ENCODE data around the gene FBXO7.
A peak's percentile ranks its signal among the peaks of the same experiment; 100 is the strongest.

The FBXO7 gene

DNA sequence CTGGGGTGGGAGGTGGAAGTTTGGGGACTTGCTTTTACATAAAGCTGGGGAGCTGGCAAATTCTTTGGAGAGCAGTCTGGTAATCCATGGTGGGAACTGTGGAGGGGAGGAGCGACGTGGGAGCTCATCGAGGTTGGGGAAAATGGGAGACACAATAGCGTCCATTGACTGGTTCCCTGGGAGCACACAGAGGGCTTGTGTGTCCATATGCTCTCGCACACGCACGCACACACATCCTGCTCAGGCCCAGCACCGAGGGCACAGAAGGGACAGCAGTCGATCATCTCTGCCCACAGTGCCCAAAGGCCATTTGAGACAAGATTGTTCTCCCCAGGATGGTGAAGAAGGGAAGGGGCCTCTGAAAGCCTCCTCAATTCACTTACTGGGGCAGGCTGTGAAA, 53.7 kb downstream of the FBXO7 start:
- Histone ChIP-seq H3K27ac (ENCODE audit: low read length) (no peak overlapping the region), H3K4me3 (ENCODE audit: low read length) (no peak overlapping the region), H3F3A (ENCODE audit: insufficient read depth, low read length) (no peaks in the 10 kb centered on the region), H3K9me2 (replicated peaks; ENCODE audit: insufficient read depth, low read length) (no peaks in the 10 kb centered on the region), H3K79me2 (ENCODE audit: low read length) (no peaks in the 10 kb centered on the region), H3K27me3 (replicated peaks; ENCODE audit: insufficient read depth, low read length) (no peaks in the 10 kb centered on the region), H4K20me1 (ENCODE audit: insufficient read depth, low read length) (no peaks in the 10 kb centered on the region), H3K4me2 (ENCODE audit: low read depth, low read length) (no peak overlapping the region), H3K9ac (ENCODE audit: low read length) (no peak overlapping the region), H2AFZ (ENCODE audit: low read length) (no peak overlapping the region), H3K4me1 (ENCODE audit: low read length) (no peaks in the 10 kb centered on the region), H3K36me3 (replicated peaks; ENCODE audit: insufficient read depth, low read length) (no peaks in the 10 kb centered on the region), H3K9me3 (replicated peaks; ENCODE audit: insufficient read depth, low read length) (no peaks in the 10 kb centered on the region)
- DNase-seq: no peak
- no peak for TF ChIP-seq EZH2 (optimal IDR thresholded peaks at IDR 0.05; ENCODE audit: low read depth, low read length)
- TF ChIP-seq, protein P1, sequence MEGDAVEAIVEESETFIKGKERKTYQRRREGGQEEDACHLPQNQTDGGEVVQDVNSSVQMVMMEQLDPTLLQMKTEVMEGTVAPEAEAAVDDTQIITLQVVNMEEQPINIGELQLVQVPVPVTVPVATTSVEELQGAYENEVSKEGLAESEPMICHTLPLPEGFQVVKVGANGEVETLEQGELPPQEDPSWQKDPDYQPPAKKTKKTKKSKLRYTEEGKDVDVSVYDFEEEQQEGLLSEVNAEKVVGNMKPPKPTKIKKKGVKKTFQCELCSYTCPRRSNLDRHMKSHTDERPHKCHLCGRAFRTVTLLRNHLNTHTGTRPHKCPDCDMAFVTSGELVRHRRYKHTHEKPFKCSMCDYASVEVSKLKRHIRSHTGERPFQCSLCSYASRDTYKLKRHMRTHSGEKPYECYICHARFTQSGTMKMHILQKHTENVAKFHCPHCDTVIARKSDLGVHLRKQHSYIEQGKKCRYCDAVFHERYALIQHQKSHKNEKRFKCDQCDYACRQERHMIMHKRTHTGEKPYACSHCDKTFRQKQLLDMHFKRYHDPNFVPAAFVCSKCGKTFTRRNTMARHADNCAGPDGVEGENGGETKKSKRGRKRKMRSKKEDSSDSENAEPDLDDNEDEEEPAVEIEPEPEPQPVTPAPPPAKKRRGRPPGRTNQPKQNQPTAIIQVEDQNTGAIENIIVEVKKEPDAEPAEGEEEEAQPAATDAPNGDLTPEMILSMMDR (IDR thresholded peaks at IDR 0.05; ENCODE audit: low read length): no peak
- no peak for TF ChIP-seq EZH2phosphoT487 (IDR thresholded peaks at IDR 0.05; ENCODE audit: low read length)

DNA sequence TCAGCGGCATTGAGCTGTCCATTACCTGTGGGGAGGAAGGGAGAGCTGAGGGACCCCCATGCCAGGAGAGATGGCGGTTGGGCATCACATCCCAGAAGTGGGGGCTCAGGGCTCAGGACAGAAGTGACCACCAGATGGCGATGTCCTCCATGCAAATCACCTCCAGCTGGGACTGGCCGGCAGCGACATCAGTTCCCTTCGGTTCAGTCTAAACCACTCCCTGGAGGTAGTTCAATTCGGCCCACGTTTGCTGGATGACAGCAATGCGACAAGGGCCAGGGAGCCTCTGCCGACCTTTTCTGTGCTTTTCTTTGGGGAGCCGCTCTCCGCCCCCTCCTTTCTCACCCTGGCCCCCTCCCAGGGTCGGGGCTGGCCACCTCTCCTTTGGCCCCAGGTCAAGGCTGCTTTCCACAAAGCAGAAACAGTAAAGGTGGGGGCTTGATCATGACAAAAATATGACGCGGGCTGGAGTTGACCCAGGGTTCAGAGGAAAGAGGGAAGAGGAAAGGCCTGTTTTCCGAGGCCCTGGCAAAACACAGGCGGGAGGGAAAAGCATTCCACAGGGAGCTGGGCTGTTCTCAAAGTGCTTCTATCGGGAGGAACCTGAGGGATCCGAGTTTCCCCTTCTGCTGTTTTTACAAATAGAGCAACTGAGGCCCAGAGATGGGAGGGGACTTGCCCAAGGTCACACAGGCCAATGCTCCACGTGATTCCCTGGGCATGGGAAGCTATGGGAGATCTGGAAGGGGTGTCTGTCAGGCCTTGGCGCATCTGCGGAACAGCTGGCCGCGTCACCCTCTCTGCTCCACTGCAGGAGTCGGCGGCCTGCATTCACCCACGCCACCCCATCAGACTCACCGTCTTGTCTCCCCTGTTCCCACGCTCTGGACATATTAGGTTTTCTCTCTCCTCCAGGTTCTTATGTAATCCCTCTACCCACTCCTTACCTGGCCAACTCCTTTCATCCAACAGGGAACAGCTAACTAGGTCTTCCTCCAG, 54.7 kb downstream of the FBXO7 start:
- 0 out of 2 replicates have a peak overlapping the region, but pooled peaks have one; percentile 41 for H2AFZ ChIP-seq (ENCODE audit: low read length)
- H3K79me2 ChIP-seq (ENCODE audit: low read length): no peaks in the 10 kb centered on the region
- H3K9me3 ChIP-seq (replicated peaks; ENCODE audit: insufficient read depth, low read length): no peaks in the 10 kb centered on the region
- no peak overlapping the region for H3K9ac ChIP-seq (ENCODE audit: low read length)
- no peaks in the 10 kb centered on the region for H3K4me1 ChIP-seq (ENCODE audit: low read length)
- peak; percentile 75 for DNase-seq
- H3K27me3 ChIP-seq (replicated peaks; ENCODE audit: insufficient read depth, low read length): no peaks in the 10 kb centered on the region
- TF ChIP-seq EZH2 (optimal IDR thresholded peaks at IDR 0.05; ENCODE audit: low read depth, low read length): no peak
- TF ChIP-seq, protein P1 (IDR thresholded peaks at IDR 0.05; ENCODE audit: low read length): peak; percentile 86
- peak overlapping the region; percentile 59; the same call in 1 of the 2 replicates for H3K4me2 ChIP-seq (ENCODE audit: low read depth, low read length)
- no peaks in the 10 kb centered on the region for H4K20me1 ChIP-seq (ENCODE audit: insufficient read depth, low read length)
- H3K9me2 ChIP-seq (replicated peaks; ENCODE audit: insufficient read depth, low read length): no peaks in the 10 kb centered on the region
- H3F3A ChIP-seq (ENCODE audit: insufficient read depth, low read length): no peaks in the 10 kb centered on the region
- no peaks in the 10 kb centered on the region for H3K36me3 ChIP-seq (replicated peaks; ENCODE audit: insufficient read depth, low read length)
- H3K4me3 ChIP-seq (ENCODE audit: low read length): no peak overlapping the region
- H3K27ac ChIP-seq (ENCODE audit: low read length): no peak overlapping the region

DNA sequence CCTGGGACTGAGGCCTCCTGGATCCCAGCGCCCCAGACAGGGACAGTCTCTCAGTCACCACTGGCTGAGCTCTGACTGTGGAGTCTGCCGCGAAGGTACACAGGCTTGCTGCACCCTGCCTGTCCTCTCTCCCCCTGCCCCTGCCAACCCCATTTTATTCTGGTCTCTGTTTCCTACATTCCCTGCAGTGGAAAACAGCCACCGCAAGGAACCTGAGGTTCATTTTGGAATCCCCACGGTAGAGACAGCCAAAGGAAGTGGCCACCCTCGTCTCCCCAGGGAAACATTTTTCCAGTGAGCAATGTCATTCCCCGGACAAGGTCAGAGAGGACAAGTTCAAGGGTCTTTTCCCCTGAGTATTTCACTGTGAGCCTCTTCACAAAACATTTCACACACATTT, 56.6 kb downstream of the FBXO7 start:
- peaks cover 7% of the 10 kb centered on the region for H3K4me1 ChIP-seq (ENCODE audit: low read length)
- H2AFZ ChIP-seq (ENCODE audit: low read length): no peak overlapping the region
- no peaks in the 10 kb centered on the region for H3K79me2 ChIP-seq (ENCODE audit: low read length)
- TF ChIP-seq, protein P1 (IDR thresholded peaks at IDR 0.05; ENCODE audit: low read length): no peak
- no peak for TF ChIP-seq EZH2phosphoT487 (IDR thresholded peaks at IDR 0.05; ENCODE audit: low read length)
- TF ChIP-seq EZH2 (optimal IDR thresholded peaks at IDR 0.05; ENCODE audit: low read depth, low read length): no peak
- H3K27ac ChIP-seq (ENCODE audit: low read length): no peak overlapping the region
- no peaks in the 10 kb centered on the region for H3K9me3 ChIP-seq (replicated peaks; ENCODE audit: insufficient read depth, low read length)
- no peaks in the 10 kb centered on the region for H4K20me1 ChIP-seq (ENCODE audit: insufficient read depth, low read length)
- no peak overlapping the region for H3K9ac ChIP-seq (ENCODE audit: low read length)
- no peak overlapping the region for H3K4me2 ChIP-seq (ENCODE audit: low read depth, low read length)
- H3K9me2 ChIP-seq (replicated peaks; ENCODE audit: insufficient read depth, low read length): no peaks in the 10 kb centered on the region
- no peak for DNase-seq
- 0 out of 2 replicates have a peak, but pooled peaks cover 1% of the 10 kb centered on the region for H3F3A ChIP-seq (ENCODE audit: insufficient read depth, low read length)
- H3K27me3 ChIP-seq (replicated peaks; ENCODE audit: insufficient read depth, low read length): no peaks in the 10 kb centered on the region
- no peaks in the 10 kb centered on the region for H3K36me3 ChIP-seq (replicated peaks; ENCODE audit: insufficient read depth, low read length)
- H3K4me3 ChIP-seq (ENCODE audit: low read length): no peak overlapping the region

Measured in MM.1S (cell line).